SK-N-SH (cell line): ENCODE data around the gene FADS1.

Source experiments
- CTCF ChIP-seq: fragments of 200-600 bp; sonication (generic); IDR thresholded peaks from 2 replicates; pipeline ENCODE4 v1.6.1; 2017; ENCODE audit warnings: antibody characterized with exemption, mild to moderate bottlenecking, moderate library complexity
- ELF1 ChIP-seq: IDR thresholded peaks from 2 replicates; pipeline ENCODE4 v1.4.0; 2012
- EZH2phosphoT487 ChIP-seq: fragments of 200-600 bp; sonication (generic); IDR thresholded peaks from 2 replicates; pipeline ENCODE4 v1.6.1; 2017; ENCODE audit warnings: low read depth, mixed run types, mild to moderate bottlenecking, antibody characterized with exemption, moderate library complexity, borderline replicate concordance
- FOXJ3 ChIP-seq: sonication (generic); formaldehyde crosslinking; IDR thresholded peaks from 2 replicates; pipeline ENCODE4 v1.5.1; 2020; ENCODE audit warnings: mild to moderate bottlenecking, missing genetic modification reagents
- GABPA ChIP-seq: IDR thresholded peaks from 2 replicates; pipeline ENCODE4 v1.4.0; 2012; ENCODE audit warnings: low read depth, mild to moderate bottlenecking
- POLR2AphosphoS5 ChIP-seq: IDR thresholded peaks from 2 replicates; pipeline ENCODE4 v1.6.1; 2012; ENCODE audit warnings: low read depth, low read length
- RAD21 ChIP-seq: IDR thresholded peaks from 2 replicates; pipeline ENCODE4 v1.6.1; 2012; ENCODE audit warnings: mild to moderate bottlenecking, low read length
- RCOR1 ChIP-seq: fragments of 150-350 bp; IDR thresholded peaks from 2 replicates; pipeline ENCODE4 v1.6.1; 2017; ENCODE audit warnings: antibody characterized with exemption, low read length
- TAF1 ChIP-seq: IDR thresholded peaks from 2 replicates; pipeline ENCODE4 v1.6.1; 2012; ENCODE audit warnings: low read depth, mild to moderate bottlenecking, low read length, moderate library complexity, borderline replicate concordance
- YY1 ChIP-seq: IDR thresholded peaks from 2 replicates; pipeline ENCODE4 v1.4.0; 2012; ENCODE audit warnings: low read depth, mild to moderate bottlenecking

GRCh38 chr11:61841636-61842527, 25.1 kb upstream of the FADS1 start:
- TF ChIP-seq EZH2phosphoT487 (no peak), CTCF (no peak), RAD21 (no peak), ELF1 (no peak), POLR2AphosphoS5 (no peak), GABPA (no peak), FOXJ3 (CRISPR knock-in tag) (no peak), TAF1 (no peak), YY1 (no peak), RCOR1 (no peak)
